HepG2 (cell line): Measurements from ENCODE around the gene NSUN5. TPM values are rescaled to one million over a fixed set of nuclear protein-coding genes. Genes with fewer than 3 reads are reported as not detected.

Experiments used
- ATF2 ChIP-seq: sonication (generic); formaldehyde crosslinking; IDR thresholded peaks from 2 replicates; pipeline ENCODE4 v1.4.0; 2020; ENCODE audit warnings: missing genetic modification reagents
- ATF7-NPFF ChIP-seq: sonication (generic); formaldehyde crosslinking; IDR thresholded peaks from 2 replicates; pipeline ENCODE4 v1.8.1; 2023; ENCODE audit warnings: mild to moderate bottlenecking, low read depth, missing genetic modification reagents, moderate library complexity
- BCL6 ChIP-seq: IDR thresholded peaks from 2 replicates; pipeline ENCODE4 v1.6.1; 2016; ENCODE audit warnings: missing genetic modification reagents, missing compliant biosample characterization
- CBX2 ChIP-seq, 2 experiments: fragments of 200-600 bp in 1 of 2; sonication (generic); formaldehyde crosslinking in 1 of 2; IDR thresholded peaks; 2 replicates each; pipeline versions ENCODE4 v1.7.0 to v1.8.1; 2018 to 2022; ENCODE audit warnings: low read depth in 2 of 2, low read length in 1 of 2, mild to moderate bottlenecking in 1 of 2, missing genetic modification reagents in 1 of 2
- LCORL ChIP-seq, 2 experiments: fragments of 450-650 bp in 1 of 2; sonication (generic) in 1 of 2; formaldehyde crosslinking in 1 of 2; IDR thresholded peaks; 2 replicates each; pipeline versions ENCODE4 v1.5.0 to v1.6.1; 2017 to 2020; ENCODE audit warnings: antibody characterized with exemption in 1 of 2, missing genetic modification reagents in 1 of 2
- MATR3 ChIP-seq: sonication (generic); formaldehyde crosslinking; IDR thresholded peaks from 2 replicates; pipeline ENCODE4 v1.4.0; 2020; ENCODE audit warnings: missing genetic modification reagents
- ONECUT2 ChIP-seq: sonication (generic); formaldehyde crosslinking; IDR thresholded peaks from 2 replicates; pipeline ENCODE4 v1.4.0; 2020; ENCODE audit warnings: missing genetic modification reagents
- SIN3B ChIP-seq: fragments of 150-350 bp; IDR thresholded peaks from 2 replicates; pipeline ENCODE4 v1.6.1; 2014; ENCODE audit warnings: low read length
- TAF15 ChIP-seq: fragments of 200-400 bp; formaldehyde crosslinking; IDR thresholded peaks from one replicate; pipeline ENCODE4 v1.6.1; 2018; ENCODE audit warnings: mild to moderate bottlenecking, low read depth, low read length; ENCODE audit not compliant: poor library complexity, severe bottlenecking
- TEAD2 ChIP-seq: sonication (generic); formaldehyde crosslinking; IDR thresholded peaks from 2 replicates; pipeline ENCODE4 v1.9.0; 2021; ENCODE audit warnings: missing genetic modification reagents
- YY1 ChIP-seq: IDR thresholded peaks from 2 replicates; pipeline ENCODE4 v1.6.1; 2011; ENCODE audit warnings: low read length, low read depth, moderate library complexity, mild to moderate bottlenecking; ENCODE audit not compliant: insufficient read depth, insufficient replicate concordance
- ZBTB7A ChIP-seq: sonication (generic); formaldehyde crosslinking; IDR thresholded peaks from 2 replicates; pipeline ENCODE4 v1.8.0; 2022; ENCODE audit warnings: mild to moderate bottlenecking, missing genetic modification reagents
- ZNF124 ChIP-seq: sonication (generic); formaldehyde crosslinking; IDR thresholded peaks from 2 replicates; pipeline ENCODE4 v1.4.0; 2020; ENCODE audit warnings: missing genetic modification reagents
- ZNF260 ChIP-seq: sonication (generic); formaldehyde crosslinking; IDR thresholded peaks from 2 replicates; pipeline ENCODE4 v1.4.0; 2020; ENCODE audit warnings: missing genetic modification reagents, low read depth, mild to moderate bottlenecking, borderline replicate concordance
- ZNF337 ChIP-seq: sonication (generic); formaldehyde crosslinking; IDR thresholded peaks from 2 replicates; pipeline ENCODE4 v1.5.1; 2020; ENCODE audit warnings: missing genetic modification reagents, low read depth, mild to moderate bottlenecking, borderline replicate concordance
- ZNF563 ChIP-seq: sonication (generic); formaldehyde crosslinking; IDR thresholded peaks from 2 replicates; pipeline ENCODE4 v1.8.0; 2022; ENCODE audit warnings: mild to moderate bottlenecking, moderate library complexity, missing genetic modification reagents
- ZNF704 ChIP-seq: sonication (generic); formaldehyde crosslinking; IDR thresholded peaks from 2 replicates; pipeline ENCODE4 v1.8.1; 2023; ENCODE audit warnings: mild to moderate bottlenecking, inconsistent platforms, moderate library complexity, missing genetic modification reagents, borderline replicate concordance
- polyA plus RNA-seq, 8 experiments: library from polyadenylated mRNA; depleted of rRNA in 3 of 8; stranded (reverse) in 7 of 8; unstranded in 1 of 8; fragments of >200 nt; fragmentation: Illumina TruSeq in 4 of 8; extraction: Trizol in 4 of 8; gene quantifications; 2 replicates each; pipeline versions ENCODE4 v1.2.1 to v1.2.3, GENCODE V29; 2011 to 2016; ENCODE audit warnings: low read depth in 4 of 8, missing spikeins in 1 of 8, mixed read lengths in 1 of 8; ENCODE audit not compliant: insufficient read depth in 1 of 8
- total RNA-seq, 5 experiments: library from RNA; depleted of rRNA; stranded (reverse); fragments of >200 nt; fragmentation: Illumina TruSeq; extraction: Trizol; gene quantifications; 2 replicates each; pipeline ENCODE4 v1.2.3, GENCODE V29; 2016; ENCODE audit warnings: low read depth in 1 of 5
- TF ChIP-seq, protein P1 (sequence below): sonication (generic); formaldehyde crosslinking; IDR thresholded peaks from 2 replicates; pipeline ENCODE4 v1.4.0; 2020; ENCODE audit warnings: missing genetic modification reagents
- TF ChIP-seq, protein P2 (sequence below), 2 experiments: sonication (generic) in 1 of 2; formaldehyde crosslinking in 1 of 2; IDR thresholded peaks; 2 replicates each; pipeline versions ENCODE4 v1.4.0 to v1.6.1; 2016 to 2020; ENCODE audit warnings: borderline replicate concordance in 1 of 2, low read depth in 1 of 2, mild to moderate bottlenecking in 1 of 2, missing genetic modification reagents in 1 of 2
- TF ChIP-seq, protein P3 (sequence below): sonication (generic); formaldehyde crosslinking; IDR thresholded peaks from 2 replicates; pipeline ENCODE4 v1.8.0; 2022; ENCODE audit warnings: missing genetic modification reagents, low read depth, mild to moderate bottlenecking, borderline replicate concordance

NSUN5 gene
- total and polyA plus RNA-seq, 2 of the 13 experiments (the other 11 are each of a cell fraction or from before 2014, with no cell fraction given), result 19.9 to 35.8 TPM

GRCh38 chr7:73343671-73344380 is 35.2 kb upstream of the NSUN5 start (continued):
- TF ChIP-seq TEAD2 (CRISPR knock-in tag) (no peak), CBX2 (IDR thresholded peaks at IDR 0.05; ENCODE audit: low read depth, low read length) (no peak), CBX2 (CRISPR knock-in tag; IDR thresholded peaks at IDR 0.05; ENCODE audit: low read depth) (no peak), ATF7-NPFF (no peak), ZNF124 (CRISPR knock-in tag) (no peak), ZNF704 (no peak), BCL6 (CRISPR knock-in tag) (peak; percentile 30; the same call in 1 of the 2 replicates), ATF2 (CRISPR knock-in tag) (no peak), LCORL (IDR thresholded peaks at IDR 0.05) (no peak), LCORL (CRISPR knock-in tag; IDR thresholded peaks at IDR 0.05) (peak; percentile 86; the same call in 1 of the 2 replicates), ONECUT2 (no peak), YY1 (no peak), ZBTB7A (no peak), ZNF337 (CRISPR knock-in tag) (no peak), MATR3 (CRISPR knock-in tag) (no peak), ZNF260 (CRISPR knock-in tag) (no peak), ZNF563 (no peak), TAF15 (no peak), SIN3B (no peak)
- TF ChIP-seq, protein P1, sequence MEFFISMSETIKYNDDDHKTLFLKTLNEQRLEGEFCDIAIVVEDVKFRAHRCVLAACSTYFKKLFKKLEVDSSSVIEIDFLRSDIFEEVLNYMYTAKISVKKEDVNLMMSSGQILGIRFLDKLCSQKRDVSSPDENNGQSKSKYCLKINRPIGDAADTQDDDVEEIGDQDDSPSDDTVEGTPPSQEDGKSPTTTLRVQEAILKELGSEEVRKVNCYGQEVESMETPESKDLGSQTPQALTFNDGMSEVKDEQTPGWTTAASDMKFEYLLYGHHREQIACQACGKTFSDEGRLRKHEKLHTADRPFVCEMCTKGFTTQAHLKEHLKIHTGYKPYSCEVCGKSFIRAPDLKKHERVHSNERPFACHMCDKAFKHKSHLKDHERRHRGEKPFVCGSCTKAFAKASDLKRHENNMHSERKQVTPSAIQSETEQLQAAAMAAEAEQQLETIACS (CRISPR knock-in tag), result no peak
- TF ChIP-seq, protein P2, sequence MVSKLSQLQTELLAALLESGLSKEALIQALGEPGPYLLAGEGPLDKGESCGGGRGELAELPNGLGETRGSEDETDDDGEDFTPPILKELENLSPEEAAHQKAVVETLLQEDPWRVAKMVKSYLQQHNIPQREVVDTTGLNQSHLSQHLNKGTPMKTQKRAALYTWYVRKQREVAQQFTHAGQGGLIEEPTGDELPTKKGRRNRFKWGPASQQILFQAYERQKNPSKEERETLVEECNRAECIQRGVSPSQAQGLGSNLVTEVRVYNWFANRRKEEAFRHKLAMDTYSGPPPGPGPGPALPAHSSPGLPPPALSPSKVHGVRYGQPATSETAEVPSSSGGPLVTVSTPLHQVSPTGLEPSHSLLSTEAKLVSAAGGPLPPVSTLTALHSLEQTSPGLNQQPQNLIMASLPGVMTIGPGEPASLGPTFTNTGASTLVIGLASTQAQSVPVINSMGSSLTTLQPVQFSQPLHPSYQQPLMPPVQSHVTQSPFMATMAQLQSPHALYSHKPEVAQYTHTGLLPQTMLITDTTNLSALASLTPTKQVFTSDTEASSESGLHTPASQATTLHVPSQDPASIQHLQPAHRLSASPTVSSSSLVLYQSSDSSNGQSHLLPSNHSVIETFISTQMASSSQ (IDR thresholded peaks at IDR 0.05; ENCODE audit: low read depth), result no peak
- TF ChIP-seq, protein P2 (CRISPR knock-in tag; IDR thresholded peaks at IDR 0.05; ENCODE audit: borderline replicate concordance), result no peak
- TF ChIP-seq, protein P3, sequence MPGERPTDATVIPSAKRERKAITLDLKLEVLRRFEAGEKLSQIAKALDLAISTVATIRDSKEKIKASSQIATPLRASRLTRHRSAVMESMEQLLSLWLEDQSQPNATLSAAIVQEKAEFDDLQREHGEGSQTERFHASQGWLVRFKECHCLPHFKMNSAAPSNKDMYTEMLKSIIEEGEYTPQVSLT (CRISPR knock-in tag), result no peak
